Chondrocyte (in vitro differentiated cells): ENCODE measurements around the gene GNG13. TPM values are rescaled to one million over a fixed set of nuclear protein-coding genes. Genes with fewer than 3 reads are reported as not detected.

Experiments
- DNase-seq: peaks from one replicate; pipeline ENCODE4 v3.0.0; 2021; ENCODE audit warnings: mixed read lengths, low spot score
- H3K27ac Mint-ChIP-seq: one replicate; pipeline ENCODE4 v1.8.0; 2021; ENCODE audit warnings: mild to moderate bottlenecking, moderate library complexity, mixed read lengths; ENCODE audit not compliant: unreplicated experiment
- H3K27me3 Mint-ChIP-seq: 2 replicates; pipeline ENCODE4 v1.8.0; 2021; ENCODE audit warnings: low read depth, mixed read lengths
- H3K36me3 Mint-ChIP-seq: 2 replicates; pipeline ENCODE4 v1.8.0; 2021; ENCODE audit warnings: low read depth, mixed read lengths
- H3K4me1 Mint-ChIP-seq: 2 replicates; pipeline ENCODE4 v1.8.0; 2021; ENCODE audit warnings: low read depth, mild to moderate bottlenecking, mixed read lengths
- H3K4me3 Mint-ChIP-seq: one replicate; pipeline ENCODE4 v1.8.0; 2021; ENCODE audit warnings: mild to moderate bottlenecking, moderate library complexity, mixed read lengths; ENCODE audit not compliant: unreplicated experiment
- H3K9me3 Mint-ChIP-seq: 2 replicates; pipeline ENCODE4 v1.8.0; 2021; ENCODE audit warnings: low read depth, mixed read lengths
- CTCF ChIP-seq: fragments of 200-600 bp; sonication (generic); IDR thresholded peaks from 2 replicates; pipeline ENCODE4 v1.5.0; 2021; ENCODE audit warnings: antibody characterized with exemption, mild to moderate bottlenecking, moderate library complexity
- total RNA-seq: library from RNA; stranded (reverse); gene quantifications from 3 replicates; pipeline ENCODE4 v1.2.1, GENCODE V29; 2021

GNG13 gene
- total RNA-seq, 1 donor from 2014 or later, result not detected

GRCh38 chr16:766820-767640 is 33.5 kb downstream of the GNG13 start:
- no peaks in the 10 kb centered on the region for H3K36me3 Mint-ChIP-seq
- no peaks in the 10 kb centered on the region for H3K9me3 Mint-ChIP-seq
- no peak overlapping the region for H3K4me3 Mint-ChIP-seq
- DNase-seq, result peak; percentile 93
- no peaks in the 10 kb centered on the region for H3K4me1 Mint-ChIP-seq
- H3K27ac Mint-ChIP-seq, result no peak overlapping the region
- no peak for TF ChIP-seq CTCF
- H3K27me3 Mint-ChIP-seq, result peaks cover 1% of the 10 kb centered on the region

GRCh38 chr16:766008-766819 is 34.3 kb downstream of the GNG13 start:
- H3K27me3 Mint-ChIP-seq, result peaks cover 1% of the 10 kb centered on the region
- H3K27ac Mint-ChIP-seq, result no peak overlapping the region

DNA sequence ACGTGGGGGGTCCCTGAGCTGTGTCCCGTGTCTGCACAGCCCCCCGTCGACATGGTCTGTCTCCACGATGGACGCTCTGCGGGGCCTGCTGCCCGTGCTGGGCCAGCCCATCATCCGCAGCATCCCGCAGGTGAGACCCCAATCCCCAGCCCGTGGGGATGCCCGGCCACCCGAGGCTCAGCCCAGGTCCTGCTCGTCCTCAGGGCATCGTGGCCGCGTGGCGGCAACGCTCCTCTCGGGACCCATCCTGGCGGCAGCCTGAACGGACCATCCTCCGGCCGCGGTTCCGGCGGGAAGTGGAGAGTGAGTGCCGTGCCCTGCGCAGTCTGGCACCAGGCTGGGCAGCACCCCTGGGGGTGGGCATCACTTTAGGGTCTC is 35.1 kb downstream of the GNG13 start:
- H3K27ac Mint-ChIP-seq, result no peak overlapping the region
- no peaks in the 10 kb centered on the region for H3K36me3 Mint-ChIP-seq
- DNase-seq, result no peak
- H3K27me3 Mint-ChIP-seq, result peaks cover 1% of the 10 kb centered on the region
- H3K4me1 Mint-ChIP-seq, result no peaks in the 10 kb centered on the region
- no peak for TF ChIP-seq CTCF
- H3K9me3 Mint-ChIP-seq, result no peaks in the 10 kb centered on the region
- H3K4me3 Mint-ChIP-seq, result no peak overlapping the region

More at GRCh38 chr16:766008-766819, 34.3 kb downstream of the GNG13 start:
- Mint-ChIP-seq H3K4me1 (no peaks in the 10 kb centered on the region), H3K36me3 (no peaks in the 10 kb centered on the region), H3K9me3 (no peaks in the 10 kb centered on the region), H3K4me3 (no peak overlapping the region)
- TF ChIP-seq CTCF, result no peak
- DNase-seq, result peak; percentile 78

DNA sequence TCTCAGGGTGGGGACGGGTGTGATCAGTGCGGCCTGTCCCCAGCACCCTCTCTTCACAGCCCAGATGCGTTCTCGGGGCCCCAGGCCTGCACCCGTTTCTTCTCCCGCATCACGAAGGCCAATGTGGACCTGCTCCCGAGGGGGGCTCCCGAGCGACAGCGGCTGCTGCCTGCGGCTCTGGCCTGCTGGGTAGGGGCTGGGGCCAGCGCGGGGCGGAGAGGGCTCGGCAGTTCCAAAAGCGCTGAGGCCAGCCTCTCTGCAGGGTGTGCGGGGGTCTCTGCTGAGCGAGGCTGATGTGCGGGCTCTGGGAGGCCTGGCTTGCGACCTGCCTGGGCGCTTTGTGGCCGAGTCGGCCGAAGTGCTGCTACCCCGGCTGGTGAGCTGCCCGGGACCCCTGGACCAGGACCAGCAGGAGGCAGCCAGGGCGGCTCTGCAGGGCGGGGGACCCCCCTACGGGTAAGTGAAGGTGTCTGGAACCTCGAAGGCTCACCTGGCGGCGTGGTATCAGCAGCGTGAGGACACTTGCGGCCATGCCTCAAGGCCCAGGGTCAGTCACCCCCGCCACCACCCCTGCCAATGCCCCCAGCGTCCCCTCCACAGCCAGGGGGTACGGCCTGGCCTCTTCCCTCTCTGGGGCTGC is 35.6 kb downstream of the GNG13 start:
- TF ChIP-seq CTCF, result no peak
- Mint-ChIP-seq H3K9me3 (no peaks in the 10 kb centered on the region), H3K27me3 (peaks cover 1% of the 10 kb centered on the region), H3K4me3 (no peak overlapping the region), H3K36me3 (no peaks in the 10 kb centered on the region), H3K4me1 (no peaks in the 10 kb centered on the region), H3K27ac (no peak overlapping the region)
- peak; percentile 91 for DNase-seq

- H3K9me3 Mint-ChIP-seq, result no peaks in the 10 kb centered on the region
- no peaks in the 10 kb centered on the region for H3K36me3 Mint-ChIP-seq
- no peak for TF ChIP-seq CTCF
- H3K27me3 Mint-ChIP-seq, result peaks cover 1% of the 10 kb centered on the region
- H3K4me3 Mint-ChIP-seq, result no peak overlapping the region
- H3K27ac Mint-ChIP-seq, result no peak overlapping the region
- H3K4me1 Mint-ChIP-seq, result no peaks in the 10 kb centered on the region
- DNase-seq, result no peak
These were observed 36.3 kb downstream of the GNG13 start for GRCh38 chr16:764184-764750.
